ENCODE data around the gene HTR1D. TPM values are rescaled to one million over a fixed set of nuclear protein-coding genes. Genes with fewer than 3 reads are reported as not detected.

HTR1D gene
- total RNA-seq, 4 donors from 2014 or later: 0.14 to 0.20 TPM; not detected in 2

GRCh38 chr1:23244256-23244761 lies 27.0 kb upstream of the HTR1D start:
- H3K36me3 ChIP-seq: no peaks in the 10 kb centered on the region
- H3K4me1 ChIP-seq: no peaks in the 10 kb centered on the region
- H3K9me3 ChIP-seq: no peaks in the 10 kb centered on the region
- no peak overlapping the region for H3K4me3 ChIP-seq
- intact Hi-C loops (cut with DNase I; ENCODE audit: low total_unique reads) (no loop called here), in situ Hi-C loops (cut with MboI; ENCODE audit: low pct_ligation_motif_present in 1 of 4, low pct_unique_long_range_greater_than_20kb in 1 of 4, low sequenced_read_pairs in 3 of 4) (no loop called here)
- 97% methylated on average over 7 of the region's 7 CpGs; no CpG with 5 or more reads in 1 of the 2 donors for WGBS, 2 donors (ENCODE audit: low coverage in 1 of 2)
- H3K27ac ChIP-seq: no peak overlapping the region
- DNase-seq: no peak
- H3K27me3 ChIP-seq: no peaks in the 10 kb centered on the region
- TF ChIP-seq CTCF (IDR thresholded peaks at IDR 0.05) (no peak), POLR2A (IDR thresholded peaks at IDR 0.05) (no peak), POLR2AphosphoS5 (IDR thresholded peaks at IDR 0.05) (no peak), EP300 (IDR thresholded peaks at IDR 0.05; ENCODE audit: low read depth) (no peak)

DNA sequence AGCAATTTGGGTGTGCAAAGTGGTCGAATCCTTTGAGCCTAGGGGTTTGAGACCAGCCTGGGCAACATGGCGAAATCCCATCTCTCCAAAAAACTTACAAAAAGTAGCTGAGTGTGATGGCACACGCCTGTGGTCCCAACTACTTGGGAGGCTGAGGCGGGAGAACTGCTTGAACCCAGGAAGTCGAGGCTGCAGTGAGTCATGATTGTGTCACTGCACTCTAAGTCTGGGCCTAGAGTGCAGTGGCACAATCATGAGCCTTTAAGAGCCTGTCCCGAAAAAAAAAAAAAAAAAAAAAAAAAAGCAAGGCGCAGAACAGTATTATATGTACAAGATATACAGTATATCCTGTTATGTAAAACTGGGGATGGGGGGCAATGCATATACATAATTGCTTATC lies 25.1 kb upstream of the HTR1D start:
- DNase-seq: no peak
- 78 to 87% methylated on average over 6 to 7 of the region's 7 CpGs for WGBS, 2 donors (ENCODE audit: low coverage in 1 of 2)
- in situ Hi-C loops (cut with MboI; ENCODE audit: low pct_ligation_motif_present in 1 of 4, low pct_unique_long_range_greater_than_20kb in 1 of 4, low sequenced_read_pairs in 3 of 4): no loop called here
- TF ChIP-seq POLR2AphosphoS5 (IDR thresholded peaks at IDR 0.05) (no peak), CTCF (IDR thresholded peaks at IDR 0.05) (no peak), EP300 (IDR thresholded peaks at IDR 0.05; ENCODE audit: low read depth) (no peak), POLR2A (IDR thresholded peaks at IDR 0.05) (no peak)
- no peaks in the 10 kb centered on the region for H3K4me1 ChIP-seq
- no peak overlapping the region for H3K27ac ChIP-seq
- intact Hi-C loops (cut with DNase I; ENCODE audit: low total_unique reads): no loop called here
- H3K9me3 ChIP-seq: no peaks in the 10 kb centered on the region
- no peaks in the 10 kb centered on the region for H3K27me3 ChIP-seq
- no peak overlapping the region for H3K4me3 ChIP-seq
- no peaks in the 10 kb centered on the region for H3K36me3 ChIP-seq

GRCh38 chr1:23239638-23240295 lies 22.5 kb upstream of the HTR1D start:
- no peak for TF ChIP-seq POLR2AphosphoS5 (IDR thresholded peaks at IDR 0.05)
- WGBS, 2 donors (ENCODE audit: low coverage in 1 of 2): 74 to 76% methylated on average over 4 to 5 of the region's 5 CpGs
- H3K27me3 ChIP-seq: no peaks in the 10 kb centered on the region
- intact Hi-C loops (cut with DNase I; ENCODE audit: low total_unique reads): no loop called here
- no peaks in the 10 kb centered on the region for H3K9me3 ChIP-seq
- DNase-seq: no peak
- no peaks in the 10 kb centered on the region for H3K36me3 ChIP-seq
- in situ Hi-C loops (cut with MboI; ENCODE audit: low pct_ligation_motif_present in 1 of 4, low pct_unique_long_range_greater_than_20kb in 1 of 4, low sequenced_read_pairs in 3 of 4): no loop called here
- H3K4me1 ChIP-seq: no peaks in the 10 kb centered on the region
- no peak overlapping the region for H3K4me3 ChIP-seq
- H3K27ac ChIP-seq: no peak overlapping the region

GRCh38 chr1:23238565-23238964 lies 21.3 kb upstream of the HTR1D start:
- in situ Hi-C loops (cut with MboI; ENCODE audit: low pct_ligation_motif_present in 1 of 4, low pct_unique_long_range_greater_than_20kb in 1 of 4, low sequenced_read_pairs in 3 of 4): no loop called here
- intact Hi-C loops (cut with DNase I; ENCODE audit: low total_unique reads): no loop called here

More at GRCh38 chr1:23238565-23238964, 21.3 kb upstream of the HTR1D start:
- WGBS, 2 donors (ENCODE audit: low coverage in 1 of 2): 82 to 87% methylated on average over 1 to 2 of the region's 2 CpGs
- no peak for TF ChIP-seq EP300 (IDR thresholded peaks at IDR 0.05; ENCODE audit: low read depth)
- no peak for TF ChIP-seq POLR2AphosphoS5 (IDR thresholded peaks at IDR 0.05)
- no peak for TF ChIP-seq POLR2A (IDR thresholded peaks at IDR 0.05)
- no peak for TF ChIP-seq CTCF (IDR thresholded peaks at IDR 0.05)
- no peak for DNase-seq
- Histone ChIP-seq H3K36me3 (no peaks in the 10 kb centered on the region), H3K4me1 (no peaks in the 10 kb centered on the region), H3K27me3 (no peaks in the 10 kb centered on the region), H3K4me3 (no peak overlapping the region), H3K27ac (no peak overlapping the region), H3K9me3 (no peaks in the 10 kb centered on the region)

All from transverse colon (tissue), 4 donors.